Stimulated activated CD8-positive, alpha-beta memory T cell treated with anti-CD3 and anti-CD28 coated beads, Interleukin-12 subunit alpha, Interleukin-12 subunit beta, amount 100 ng/mL, for 4 hours (primary cell): ENCODE measurements around the gene MAD2L1BP.

Experiments
- DNase-seq: peaks from one replicate; pipeline ENCODE4 v3.0.0-alpha.2; 2020; ENCODE audit warnings: low read depth

MAD2L1BP gene

GRCh38 chr6:43667245-43668150, 31.9 kb downstream of the MAD2L1BP start:
- DNase-seq = peak; percentile 51

GRCh38 chr6:43668151-43669028, 32.8 kb downstream of the MAD2L1BP start:
- DNase-seq = no peak

GRCh38 chr6:43669050-43669921, 33.6 kb downstream of the MAD2L1BP start:
- DNase-seq = no peak

DNA sequence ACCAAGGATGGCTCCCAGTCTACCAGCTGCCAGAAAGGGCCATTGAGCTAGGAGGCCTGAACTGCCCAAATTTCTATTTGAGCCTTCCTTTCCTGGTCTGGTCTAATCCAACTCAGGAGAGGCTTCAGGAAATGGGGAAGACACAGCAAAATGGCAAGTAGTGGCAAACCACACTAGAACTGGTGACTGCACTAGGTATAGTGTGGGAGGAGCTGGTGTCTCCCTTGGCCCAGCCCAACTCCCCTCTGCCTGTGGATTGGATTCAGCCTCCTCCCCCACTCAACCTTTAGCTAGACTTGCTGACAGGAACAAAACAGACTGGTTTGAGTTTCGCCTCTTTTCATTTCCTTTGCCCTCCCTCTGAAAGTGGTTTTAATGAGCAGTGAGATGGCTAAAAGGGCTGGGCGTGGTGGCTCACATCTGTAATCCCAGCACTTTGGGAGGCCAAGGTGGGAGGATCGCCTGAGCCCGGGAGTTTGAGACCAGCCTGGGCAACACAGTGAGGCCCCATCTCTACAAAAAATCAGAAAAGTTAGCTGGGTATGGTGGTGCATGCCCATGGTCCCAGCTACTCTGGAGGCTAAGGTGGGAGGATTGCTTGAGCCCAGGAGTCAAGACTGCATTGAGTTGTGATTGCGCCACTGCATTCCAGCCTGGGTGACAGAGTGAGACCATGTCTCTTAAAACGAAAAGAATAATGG, 34.4 kb downstream of the MAD2L1BP start:
- DNase-seq = no peak

- no peak for DNase-seq
Observed at GRCh38 chr6:43670623-43670986, 35.0 kb downstream of the MAD2L1BP start.

GRCh38 chr6:43671011-43671800, 35.6 kb downstream of the MAD2L1BP start:
- DNase-seq = no peak

GRCh38 chr6:43671801-43672690, 36.4 kb downstream of the MAD2L1BP start:
- no peak for DNase-seq

DNA sequence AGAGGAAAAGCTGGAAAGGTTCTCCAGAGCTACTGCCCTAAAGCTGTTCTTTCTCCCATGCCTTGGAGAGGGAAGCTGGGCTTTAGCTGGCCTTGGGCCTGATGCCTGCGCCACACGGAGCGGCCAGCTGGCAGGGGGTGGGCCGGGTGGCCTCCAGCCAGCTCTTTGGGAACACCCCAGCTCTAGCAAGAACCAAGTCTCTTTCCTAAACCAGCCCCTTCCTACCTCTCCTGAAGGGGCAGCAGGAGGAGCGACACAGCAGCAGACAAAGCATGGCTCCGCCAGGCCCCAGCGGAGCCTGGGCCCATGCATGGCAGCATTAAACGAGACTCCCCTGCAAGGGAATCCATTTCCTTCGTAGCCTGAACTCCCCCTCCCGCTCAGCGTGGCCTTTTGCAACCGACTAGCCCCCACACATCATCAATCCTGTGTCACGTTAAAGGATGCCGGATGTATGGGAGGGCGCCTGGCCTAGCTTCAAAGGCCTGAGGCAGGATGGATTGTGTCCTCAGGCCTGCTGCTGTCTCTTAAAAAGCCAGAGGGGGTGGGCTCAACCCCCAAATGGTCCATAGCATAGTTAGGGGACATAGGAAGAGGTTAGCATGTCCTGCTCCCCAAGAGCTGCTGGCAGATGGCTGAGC, 37.9 kb downstream of the MAD2L1BP start:
- no peak for DNase-seq

DNA sequence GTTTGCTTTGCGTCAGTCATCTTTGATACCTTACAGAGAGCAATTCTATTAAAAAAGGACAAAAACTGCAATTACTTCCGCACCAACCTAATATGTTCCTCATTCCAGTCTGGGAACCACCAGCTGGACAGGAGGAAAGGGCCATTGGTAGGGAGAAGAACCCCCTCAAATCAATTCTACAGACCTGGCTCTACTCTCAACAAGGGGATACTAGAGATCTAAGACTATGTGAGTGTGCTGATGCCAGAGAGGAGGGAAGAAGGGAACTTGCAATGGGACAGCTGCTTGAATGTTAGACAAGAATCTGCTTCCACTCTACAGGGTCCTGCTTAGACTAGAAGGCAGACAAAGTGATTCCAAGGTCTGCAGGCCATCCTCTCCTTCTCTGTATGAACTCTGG, 38.7 kb downstream of the MAD2L1BP start:
- DNase-seq = no peak

DNA sequence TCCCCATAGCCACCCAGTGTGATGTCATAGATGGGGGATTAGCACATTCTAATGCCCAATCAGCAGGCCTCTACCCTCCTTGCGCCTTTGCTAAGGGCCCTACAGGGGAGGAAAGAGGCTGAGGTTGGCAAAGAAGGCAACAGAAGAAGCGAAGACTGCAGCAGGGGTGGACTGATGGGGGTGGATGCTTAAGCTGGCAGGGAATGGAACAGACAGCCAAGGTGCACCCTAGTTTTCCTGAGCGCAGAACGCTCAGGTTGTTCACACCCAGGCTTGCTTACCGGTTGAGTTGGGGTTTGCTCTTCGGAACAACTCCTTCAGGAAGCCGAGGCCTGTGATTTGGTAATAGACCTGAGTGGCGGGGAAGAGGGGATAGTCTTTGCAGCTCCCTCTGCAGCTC, 39.3 kb downstream of the MAD2L1BP start:
- DNase-seq = no peak

- no peak for DNase-seq
Observed at GRCh38 chr6:43676962-43677606, 41.4 kb downstream of the MAD2L1BP start.

GRCh38 chr6:43677759-43678158, 42.1 kb downstream of the MAD2L1BP start:
- DNase-seq = no peak

DNA sequence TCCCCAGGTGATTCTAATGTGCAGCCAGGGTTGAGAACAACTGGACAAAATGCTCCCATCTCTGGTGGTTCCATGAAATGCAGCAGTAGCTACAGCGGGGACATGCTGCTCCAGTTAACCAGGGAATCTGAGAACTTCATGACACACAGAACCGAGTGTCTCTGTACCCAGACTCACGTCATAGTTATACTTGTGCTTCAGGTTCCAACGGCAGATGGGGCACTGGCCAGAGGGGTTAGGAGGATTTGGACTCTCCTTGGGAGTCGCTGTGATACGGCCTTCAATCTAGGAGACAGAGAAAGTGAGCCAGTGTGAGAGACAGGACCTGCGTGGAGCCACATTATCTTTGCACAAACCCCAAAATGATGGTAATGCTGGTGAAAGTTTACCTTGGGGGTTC, 42.7 kb downstream of the MAD2L1BP start:
- no peak for DNase-seq

DNA sequence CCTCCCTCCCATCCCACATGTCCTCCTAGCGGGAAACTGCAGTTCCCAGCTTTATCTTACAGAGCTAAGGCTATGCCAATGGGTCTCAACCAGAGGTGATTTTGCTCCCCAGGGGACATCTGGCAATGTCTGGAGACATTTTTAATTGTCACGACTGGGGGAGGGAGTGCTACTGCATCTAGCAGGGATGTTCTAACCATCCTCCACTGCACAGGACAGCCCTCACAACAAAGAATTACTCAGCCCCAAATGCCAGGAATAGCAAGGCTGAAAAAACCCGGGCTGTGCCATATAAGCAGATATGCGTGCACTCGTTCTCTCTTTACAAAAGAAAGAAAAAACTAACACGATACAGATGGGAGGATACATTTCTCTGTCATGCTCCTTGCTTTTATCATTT, 43.4 kb downstream of the MAD2L1BP start:
- DNase-seq = no peak

DNA sequence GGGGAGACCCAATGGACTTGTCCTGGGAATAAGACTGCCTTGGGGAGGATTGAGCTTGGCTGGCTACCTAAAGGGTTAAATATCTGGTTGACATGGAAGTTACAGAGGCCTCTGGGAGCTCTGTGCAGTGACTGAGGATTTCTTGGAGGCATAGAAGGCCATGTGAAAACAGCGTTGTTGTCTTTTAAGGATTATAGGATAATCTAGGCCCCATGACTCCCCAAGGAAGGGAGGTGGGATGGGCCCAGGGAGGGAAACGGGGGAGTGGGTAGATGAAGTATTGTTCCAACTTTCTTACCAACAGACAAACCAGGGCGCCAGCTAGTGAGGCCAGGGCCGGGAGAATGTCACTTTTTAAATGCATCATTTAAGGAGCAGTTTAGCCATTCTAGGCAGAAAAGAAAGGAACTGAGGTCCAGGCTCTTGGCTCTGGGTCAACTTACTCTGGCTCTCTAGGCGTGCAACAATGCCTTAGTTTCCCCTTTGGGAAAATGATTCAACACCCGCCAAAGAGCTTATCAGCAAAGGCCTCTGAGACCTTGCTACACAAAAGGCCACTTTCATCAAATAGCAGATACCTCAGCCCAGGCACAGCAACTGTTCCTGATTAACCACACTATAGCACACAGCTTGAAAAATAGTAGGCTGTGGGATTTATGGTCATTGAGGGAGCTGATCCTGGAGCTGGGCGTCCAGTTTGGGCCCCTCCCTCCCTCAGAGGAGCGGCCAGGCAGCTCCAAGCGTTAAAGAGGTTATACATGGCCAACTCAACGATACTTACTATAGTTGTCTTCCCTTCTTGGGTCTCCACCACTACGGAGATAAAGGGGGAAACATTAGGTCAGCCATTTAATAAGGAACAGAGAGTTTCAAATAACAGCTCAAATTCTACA, 44.9 kb downstream of the MAD2L1BP start:
- DNase-seq = no peak

- DNase-seq = no peak
Observed at GRCh38 chr6:43681303-43681702, 45.7 kb downstream of the MAD2L1BP start.

DNA sequence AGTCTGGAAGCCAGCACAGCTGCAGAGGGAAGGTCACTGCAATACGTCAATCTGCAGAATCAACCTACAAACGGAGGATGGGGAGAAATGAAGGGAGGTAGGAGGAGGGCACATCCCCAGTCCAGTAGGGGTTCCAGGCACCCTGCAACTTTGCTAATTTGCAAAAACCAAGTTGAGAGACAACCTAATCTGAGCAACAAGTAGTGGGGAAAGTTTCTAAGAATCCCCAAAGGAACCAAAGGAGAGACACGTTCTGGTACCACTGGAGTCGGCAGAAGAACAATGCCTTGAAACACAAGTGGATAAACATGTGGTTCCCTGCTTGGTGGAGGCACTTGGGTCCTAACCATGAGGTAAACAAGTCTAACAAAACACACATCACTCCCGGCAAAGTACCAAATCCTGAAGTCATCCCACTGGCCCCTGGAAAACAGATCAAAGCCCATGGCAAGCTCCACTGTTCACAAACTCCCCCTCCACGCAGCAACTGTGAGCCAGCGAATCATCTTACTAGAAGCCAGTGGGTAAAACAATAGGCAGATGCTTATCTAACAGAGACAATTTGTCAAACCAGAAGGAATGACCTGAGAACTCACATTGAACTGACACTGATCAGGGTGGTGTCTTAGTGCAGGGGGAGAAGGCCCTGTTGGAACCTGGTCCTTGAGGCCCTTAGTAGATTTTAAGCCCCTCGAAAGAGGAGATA, 47.2 kb downstream of the MAD2L1BP start:
- DNase-seq = no peak
